Testis (tissue), 3 donors: Measurements from ENCODE around the gene CCNC. TPM values are rescaled to one million over a fixed set of nuclear protein-coding genes. Genes with fewer than 3 reads are reported as not detected.
A peak's percentile ranks its signal among the peaks of the same experiment; 100 is the strongest.

Experiments used
- DNase-seq: peaks from one replicate; pipeline ENCODE4 v3.0.0-alpha.2; 2019
- H3K27ac ChIP-seq, 2 donors: fragments of 200-600 bp; sonication (generic); one replicate each; pipeline ENCODE4 v1.5.1; 2019
- H3K27me3 ChIP-seq: fragments of 200-600 bp; sonication (generic); one replicate; pipeline ENCODE4 v1.5.1; 2019
- H3K36me3 ChIP-seq: fragments of 200-600 bp; sonication (generic); one replicate; pipeline ENCODE4 v1.5.1; 2017; ENCODE audit warnings: low read depth; ENCODE audit errors: missing control alignments
- H3K4me1 ChIP-seq: fragments of 200-600 bp; sonication (generic); one replicate; pipeline ENCODE4 v1.5.1; 2019
- H3K4me3 ChIP-seq, 2 donors: fragments of 200-600 bp; sonication (generic); one replicate each; pipeline ENCODE4 v1.5.1; 2017 to 2019
- H3K9me3 ChIP-seq: fragments of 200-600 bp; sonication (generic); one replicate; pipeline ENCODE4 v1.5.1; 2017
- CTCF ChIP-seq, 3 experiments: fragments of 450-650 bp in 2 of 3; fragments of 200-600 bp in 1 of 3; sonication (generic) in 1 of 3; IDR thresholded peaks; one replicate each; pipeline ENCODE4 v1.5.1; 2016 to 2019; ENCODE audit warnings: antibody characterized with exemption in 3 of 3, mild to moderate bottlenecking in 2 of 3, moderate library complexity in 1 of 3
- POLR2A ChIP-seq: fragments of 450-650 bp; IDR thresholded peaks from one replicate; pipeline ENCODE4 v1.6.1; 2017; ENCODE audit warnings: antibody characterized with exemption, mild to moderate bottlenecking, moderate library complexity
- WGBS, 2 donors: methylation state at CpG; one replicate each; pipeline ENCODE4 v1.1.5; 2018; 5-methylcytosine and 5-hydroxymethylcytosine counted together
- intact Hi-C: fragments of 100-400 bp; cut with DNase I; formaldehyde crosslinking; loops from one replicate; pipeline ENCODE4 v1.15.1; 2023; ENCODE audit warnings: low total_unique reads
- polyA plus RNA-seq: library from polyadenylated mRNA; stranded (reverse); fragments of 350-450 nt; fragmentation: Illumina TruSeq; extraction: RNeasy Lipid Tissue Mini Kit (QIAGEN cat#74804); gene quantifications from one replicate; pipeline ENCODE4 v1.2.3, GENCODE V29; 2014; ENCODE audit warnings: low read depth, low replicate concordance; ENCODE audit not compliant: insufficient read depth
- total RNA-seq, 2 donors: library from RNA; depleted of rRNA; stranded (reverse); fragments of >200 nt; gene quantifications; one replicate each; pipeline ENCODE4 v1.2.3, GENCODE V29; 2016

CCNC gene
- total and polyA plus RNA-seq, 3 donors from 2014 or later = 22.6 to 27.8 (median 26.3) TPM

DNA sequence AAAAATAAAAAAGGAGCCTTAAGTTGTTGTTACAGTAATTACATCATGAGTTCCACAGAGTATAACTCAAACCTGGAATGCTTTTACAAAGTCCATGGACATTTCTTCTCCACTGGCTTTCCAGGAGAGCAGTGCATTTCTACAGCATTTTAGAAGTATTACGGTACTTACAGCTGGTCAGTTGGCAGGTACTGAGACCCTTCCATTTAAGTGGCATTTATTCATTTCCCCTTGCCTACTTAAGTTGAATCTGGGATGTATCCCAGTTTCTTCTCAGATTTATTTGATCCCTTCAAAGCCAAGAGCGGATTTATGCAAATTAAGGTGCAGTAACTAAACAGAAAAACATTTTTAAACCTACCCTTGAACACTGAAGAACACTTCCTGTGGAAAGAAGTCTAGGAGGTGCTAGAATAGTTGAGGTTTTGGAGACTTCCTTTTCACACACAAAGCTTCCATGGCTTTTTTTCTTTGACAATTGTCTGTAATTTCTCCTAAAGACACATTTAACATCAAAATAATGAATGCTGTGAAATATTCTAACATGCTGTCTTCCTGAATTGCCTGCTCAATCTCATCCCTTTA, 41.5 kb upstream of the CCNC start:
- Histone ChIP-seq H3K9me3 (no peaks in the 10 kb centered on the region), H3K4me1 (no peaks in the 10 kb centered on the region), H3K36me3 (no peaks in the 10 kb centered on the region), H3K27ac (no peak overlapping the region), H3K4me3 (no peak overlapping the region), H3K27me3 (peaks cover 3% of the 10 kb centered on the region)
- no peak for TF ChIP-seq POLR2A
- no peak for TF ChIP-seq CTCF (IDR thresholded peaks at IDR 0.05)
- WGBS, 2 donors = 29 to 51% methylated on average over 2 of the region's 2 CpGs
- no peak for DNase-seq
- intact Hi-C loops = no loop called here

- Histone ChIP-seq H3K36me3 (no peaks in the 10 kb centered on the region), H3K9me3 (no peaks in the 10 kb centered on the region), H3K27ac (no peak overlapping the region), H3K4me3 (no peak overlapping the region), H3K27me3 (peaks cover 3% of the 10 kb centered on the region), H3K4me1 (no peaks in the 10 kb centered on the region)
- intact Hi-C loops = no loop called here
- no peak for TF ChIP-seq CTCF (IDR thresholded peaks at IDR 0.05)
- TF ChIP-seq POLR2A = no peak
- DNase-seq = no peak
- 10% methylated on average over 17 to 24 of the region's 24 CpGs for WGBS, 2 donors
These were observed 40.5 kb upstream of the CCNC start for GRCh38 chr6:99608886-99609482.

DNA sequence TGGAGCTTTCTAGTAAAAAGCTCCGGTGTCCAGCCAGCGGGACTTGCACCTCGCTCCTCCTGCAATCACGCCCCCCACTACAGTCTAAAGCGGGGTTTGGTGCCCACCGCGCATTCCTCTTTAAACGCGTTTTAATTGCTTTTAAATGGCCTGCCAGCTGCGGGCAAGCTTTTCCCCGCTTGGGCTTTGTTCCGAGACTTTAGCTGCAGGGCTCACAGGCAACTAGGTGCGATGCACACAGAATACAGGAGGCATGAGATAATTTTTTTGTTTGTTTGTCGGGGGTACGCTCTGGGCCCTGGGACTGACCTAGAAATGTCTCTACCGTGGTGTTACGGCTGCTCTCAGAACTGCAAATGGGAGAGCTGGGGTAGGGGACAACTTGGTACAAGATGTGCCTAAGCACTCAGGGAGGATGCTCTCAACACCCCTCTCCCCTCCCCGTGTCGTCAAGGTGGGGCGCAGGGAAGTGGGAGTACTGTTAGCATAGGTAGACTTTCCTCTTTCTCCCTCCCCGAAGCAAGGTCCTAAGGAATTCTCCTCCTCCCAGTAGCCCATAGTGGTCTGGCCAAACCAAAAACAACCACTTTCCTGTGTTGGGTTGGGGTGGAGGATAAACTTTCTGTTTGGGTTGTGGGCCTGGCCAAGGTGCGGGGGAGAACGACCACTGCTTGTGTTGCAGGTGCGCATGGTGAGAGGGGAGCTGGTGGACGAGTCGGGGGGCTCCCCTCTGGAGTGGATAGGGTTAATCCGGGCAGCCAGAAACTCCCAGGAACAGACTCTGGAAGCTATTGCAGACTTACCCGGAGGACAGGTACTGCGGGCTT, 39.8 kb upstream of the CCNC start:
- Histone ChIP-seq H3K27ac (no peak overlapping the region), H3K27me3 (peaks cover 3% of the 10 kb centered on the region), H3K4me1 (peaks cover 5% of the 10 kb centered on the region), H3K9me3 (no peaks in the 10 kb centered on the region), H3K4me3 (no peak overlapping the region), H3K36me3 (no peaks in the 10 kb centered on the region)
- WGBS, 2 donors = 4% methylated on average over 23 to 29 of the region's 29 CpGs
- no peak for DNase-seq
- TF ChIP-seq POLR2A (no peak), CTCF (IDR thresholded peaks at IDR 0.05) (no peak)
- intact Hi-C loops = no loop called here

- no peak for TF ChIP-seq POLR2A
- peaks cover 3% of the 10 kb centered on the region for H3K27me3 ChIP-seq
- no peaks in the 10 kb centered on the region for H3K9me3 ChIP-seq
- 6% methylated on average over 15 to 30 of the region's 34 CpGs for WGBS, 2 donors
- H3K27ac ChIP-seq = no peak overlapping the region
- no peaks in the 10 kb centered on the region for H3K36me3 ChIP-seq
- peak overlapping the region in 1 of 2 donors; percentile 15 for H3K4me3 ChIP-seq
- DNase-seq = no peak
- H3K4me1 ChIP-seq = peaks cover 7% of the 10 kb centered on the region
- intact Hi-C loops = no loop called here
These were observed 39.1 kb upstream of the CCNC start for GRCh38 chr6:99607416-99608036.
